Activated B cell treated with CpG ODN at 0.5 μM for 24 hours (primary cell): Measurements from ENCODE around the gene TANGO2. TPM values are rescaled to one million over a fixed set of nuclear protein-coding genes. Genes with fewer than 3 reads are reported as not detected.

Experiments used
- ATAC-seq: fragments of 200-7000 bp; cut with Tn5 transposase; one replicate; pipeline ENCODE4 v1.10.0; 2021; ENCODE audit warnings: low read depth, mild to moderate bottlenecking, moderate library complexity
- CTCF ChIA-PET: fragments of 350-600 bp; sonication (Branson Sonifier 250); formaldehyde crosslinking; loops from one replicate; lab custom pipeline; 2021; ENCODE audit warnings: antibody characterized with exemption; lab: Charles Lee
- POLR2A ChIA-PET: fragments of 350-600 bp; sonication (Branson Sonifier 250); formaldehyde crosslinking; loops from one replicate; lab custom pipeline; 2021; ENCODE audit warnings: antibody characterized with exemption; lab: Charles Lee
- DNase-seq: peaks from one replicate; pipeline ENCODE4 v3.0.0; 2022
- H3K27ac Mint-ChIP-seq: one replicate; pipeline ENCODE4 v1.8.0; 2020; ENCODE audit warnings: mixed read lengths
- H3K27me3 Mint-ChIP-seq: one replicate; pipeline ENCODE4 v1.8.0; 2021; ENCODE audit warnings: mixed read lengths
- H3K36me3 Mint-ChIP-seq: one replicate; pipeline ENCODE4 v1.8.0; 2021; ENCODE audit warnings: low read depth, mixed read lengths
- H3K4me1 Mint-ChIP-seq: one replicate; pipeline ENCODE4 v1.8.0; 2021; ENCODE audit warnings: mixed read lengths
- H3K4me3 Mint-ChIP-seq: one replicate; pipeline ENCODE4 v1.8.0; 2020; ENCODE audit warnings: mild to moderate bottlenecking, mixed read lengths
- H3K9me3 Mint-ChIP-seq: one replicate; pipeline ENCODE4 v1.8.0; 2020; ENCODE audit warnings: mixed read lengths
- CTCF ChIP-seq: fragments of 200-600 bp; IDR thresholded peaks from one replicate; pipeline ENCODE4 v1.8.0; 2022; ENCODE audit warnings: antibody characterized with exemption, mild to moderate bottlenecking
- intact Hi-C: fragments of 100-400 bp; cut with micrococcal nuclease; formaldehyde crosslinking; loops from one replicate; pipeline ENCODE4 v1.15.1; 2024
- total RNA-seq: library from RNA; stranded (reverse); gene quantifications from 2 replicates; pipeline ENCODE4 v1.2.3, GENCODE V29; 2022

The TANGO2 gene
- total RNA-seq, 1 donor from 2014 or later: 47.2 TPM

GRCh38 chr22:20008221-20008995, 12.5 kb upstream of the TANGO2 start:
- DNase-seq (no peak), ATAC-seq (no peak)
- POLR2A ChIA-PET: no interaction called here
- CTCF ChIA-PET: no interaction called here
- Mint-ChIP-seq H3K27ac (no peak overlapping the region), H3K4me3 (no peak overlapping the region), H3K9me3 (peaks cover 8% of the 10 kb centered on the region), H3K36me3 (peaks cover 8% of the 10 kb centered on the region), H3K27me3 (no peaks in the 10 kb centered on the region), H3K4me1 (no peaks in the 10 kb centered on the region)
- no peak for TF ChIP-seq CTCF
- intact Hi-C loops: no loop called here

GRCh38 chr22:20009018-20009491, 11.9 kb upstream of the TANGO2 start:
- intact Hi-C loops: no loop called here
- ChIA-PET POLR2A (no interaction called here), CTCF (no interaction called here)
- Mint-ChIP-seq H3K4me3 (no peak overlapping the region), H3K9me3 (peaks cover 4% of the 10 kb centered on the region), H3K4me1 (no peaks in the 10 kb centered on the region), H3K36me3 (peaks cover 4% of the 10 kb centered on the region), H3K27ac (no peak overlapping the region), H3K27me3 (no peaks in the 10 kb centered on the region)
- ATAC-seq: no peak
- no peak for TF ChIP-seq CTCF
- no peak for DNase-seq

- no peak for DNase-seq
- TF ChIP-seq CTCF: no peak
- no peaks in the 10 kb centered on the region for H3K9me3 Mint-ChIP-seq
- no peak overlapping the region for H3K27ac Mint-ChIP-seq
- intact Hi-C loops: no loop called here
- ChIA-PET CTCF (no interaction called here), POLR2A (no interaction called here)
- no peaks in the 10 kb centered on the region for H3K27me3 Mint-ChIP-seq
- H3K4me1 Mint-ChIP-seq: no peaks in the 10 kb centered on the region
- ATAC-seq: no peak
- H3K36me3 Mint-ChIP-seq: no peaks in the 10 kb centered on the region
- no peak overlapping the region for H3K4me3 Mint-ChIP-seq
These were observed 11.2 kb upstream of the TANGO2 start for GRCh38 chr22:20009582-20010306.

DNA sequence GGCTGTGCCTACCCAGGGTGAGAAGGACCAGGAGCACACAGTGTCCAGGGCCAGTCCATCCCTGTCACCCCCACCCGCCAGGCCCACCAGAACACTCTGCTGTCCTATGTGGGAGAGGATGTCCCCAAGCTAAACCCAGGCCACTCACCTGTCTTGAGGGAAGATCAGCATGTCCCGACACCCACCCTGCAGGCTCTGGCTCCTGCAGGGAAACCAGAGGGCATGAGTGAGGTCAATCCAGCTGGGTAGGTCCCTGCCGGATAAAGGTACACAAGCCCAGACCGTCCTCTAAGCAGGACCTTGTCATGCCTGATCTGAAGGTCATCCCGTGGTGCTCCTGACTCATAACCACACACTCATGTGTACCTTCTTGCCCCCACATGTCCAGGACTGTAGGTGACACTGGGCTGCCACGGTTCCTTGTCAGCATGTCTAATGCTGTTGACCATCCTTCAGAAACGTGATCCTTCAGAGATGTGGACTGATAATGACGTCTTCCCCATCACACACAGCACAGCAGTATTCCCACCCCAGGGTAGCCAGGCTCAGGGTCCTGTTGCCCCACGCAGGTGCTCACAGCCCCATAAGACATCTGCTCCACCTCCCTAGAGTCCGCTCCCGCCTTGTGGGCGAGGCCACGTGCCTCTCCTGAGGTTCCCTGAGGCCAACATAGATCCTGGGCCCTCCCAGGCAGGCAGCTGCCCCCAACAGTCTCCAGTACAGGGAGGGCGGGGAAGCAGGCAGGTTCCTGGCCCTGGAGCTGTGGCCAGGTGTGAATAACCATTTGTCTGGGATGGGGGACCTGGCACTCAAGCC, 10.4 kb upstream of the TANGO2 start:
- ChIA-PET CTCF (no interaction called here), POLR2A (interaction anchor here (0.7 to 1.6 kb wide), 2 partner anchors 11 to 290 kb away, joined by 6 to 9 read pairs; partner anchors contain the start of gene TANGO2)
- intact Hi-C loops: no loop called here
- peaks cover 2% of the 10 kb centered on the region for H3K4me1 Mint-ChIP-seq
- H3K9me3 Mint-ChIP-seq: no peaks in the 10 kb centered on the region
- TF ChIP-seq CTCF: no peak
- no peak overlapping the region for H3K4me3 Mint-ChIP-seq
- H3K36me3 Mint-ChIP-seq: no peaks in the 10 kb centered on the region
- ATAC-seq: no peak
- DNase-seq: no peak
- no peak overlapping the region for H3K27ac Mint-ChIP-seq
- no peaks in the 10 kb centered on the region for H3K27me3 Mint-ChIP-seq
